ENCODE measurements around the gene IZUMO2.
"Not testable (repeated sequence)": the region's sequence is repeated elsewhere in the genome, so short reads cannot be mapped to it uniquely, and the experiment has no call there.

The IZUMO2 gene

DNA sequence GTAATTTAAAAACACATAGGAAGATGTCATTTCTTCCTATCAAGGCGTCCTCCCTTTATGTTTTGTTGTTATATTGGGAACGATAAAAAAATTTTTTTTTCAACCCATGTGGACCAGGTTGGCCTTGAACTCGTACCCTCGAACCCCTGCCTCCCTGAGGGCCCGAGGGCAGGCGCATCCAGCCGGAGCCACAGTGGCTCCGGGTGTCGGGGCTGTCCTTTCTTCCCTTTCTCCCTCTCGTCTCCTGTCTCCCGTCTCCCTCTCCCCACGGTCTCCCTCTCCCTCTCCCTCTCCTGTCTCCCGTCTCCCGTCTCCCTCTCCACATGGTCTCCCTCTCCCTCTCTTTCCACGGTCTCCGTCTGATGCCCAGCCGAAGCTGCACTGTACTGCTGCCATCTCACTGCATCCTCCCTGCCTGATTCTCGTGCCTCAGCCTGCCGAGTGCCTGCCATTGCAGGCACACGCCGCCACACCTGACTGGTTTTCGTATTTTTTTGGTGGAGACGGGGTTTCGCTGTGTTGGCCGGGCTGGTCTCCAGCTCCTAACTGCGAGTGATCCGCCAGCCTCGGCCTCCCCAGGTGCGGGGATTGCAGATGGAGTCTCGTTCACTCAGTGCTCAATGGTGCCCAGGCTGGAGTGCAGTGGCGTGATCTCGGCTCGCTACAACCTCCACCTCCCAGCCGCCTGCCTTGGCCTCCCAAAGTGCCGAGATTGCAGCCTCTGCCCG, 22.8 kb downstream of the IZUMO2 start:
- not testable (repeated sequence) for H3K4me3 ChIP-seq (ENCODE audit: low read depth, low read length)

DNA sequence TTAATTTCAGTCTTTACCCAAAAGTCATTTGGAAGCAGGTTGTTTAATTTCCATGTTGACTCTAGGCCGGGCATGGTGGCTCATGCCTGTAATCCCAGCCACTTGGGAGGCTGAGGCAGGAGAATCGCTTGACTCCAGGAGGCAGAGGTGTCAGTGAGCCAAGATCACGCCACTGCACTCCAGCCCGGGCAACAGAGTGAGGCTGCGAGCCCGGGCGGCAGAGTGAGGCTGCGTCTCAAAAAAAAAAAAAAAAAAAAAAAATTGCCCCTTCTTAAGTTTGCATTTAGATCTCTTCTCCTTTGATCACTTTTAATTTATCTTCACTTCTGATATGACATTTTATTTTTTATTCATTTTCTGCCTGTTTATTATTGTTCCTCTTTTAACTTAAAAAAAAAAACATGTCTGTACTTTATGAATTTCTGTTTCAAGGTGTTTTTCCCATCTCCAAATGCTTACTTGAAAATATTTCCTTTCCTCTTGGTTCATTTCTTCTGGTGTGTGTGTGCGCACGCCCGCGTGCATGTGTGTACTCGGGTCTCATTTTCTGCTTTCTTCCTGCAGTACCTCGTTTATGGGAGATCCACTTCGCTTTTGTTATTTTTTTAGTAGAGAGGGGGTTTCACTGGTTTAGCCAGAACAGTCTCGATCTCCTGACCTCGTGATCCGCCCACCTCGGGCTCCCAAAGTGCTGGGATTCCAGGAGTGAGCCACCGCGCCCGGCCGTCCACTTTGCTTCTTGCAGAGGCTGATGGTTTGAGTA, 26.3 kb downstream of the IZUMO2 start:
- H3K4me3 ChIP-seq (ENCODE audit: low read depth, low read length): not testable (repeated sequence)

DNA sequence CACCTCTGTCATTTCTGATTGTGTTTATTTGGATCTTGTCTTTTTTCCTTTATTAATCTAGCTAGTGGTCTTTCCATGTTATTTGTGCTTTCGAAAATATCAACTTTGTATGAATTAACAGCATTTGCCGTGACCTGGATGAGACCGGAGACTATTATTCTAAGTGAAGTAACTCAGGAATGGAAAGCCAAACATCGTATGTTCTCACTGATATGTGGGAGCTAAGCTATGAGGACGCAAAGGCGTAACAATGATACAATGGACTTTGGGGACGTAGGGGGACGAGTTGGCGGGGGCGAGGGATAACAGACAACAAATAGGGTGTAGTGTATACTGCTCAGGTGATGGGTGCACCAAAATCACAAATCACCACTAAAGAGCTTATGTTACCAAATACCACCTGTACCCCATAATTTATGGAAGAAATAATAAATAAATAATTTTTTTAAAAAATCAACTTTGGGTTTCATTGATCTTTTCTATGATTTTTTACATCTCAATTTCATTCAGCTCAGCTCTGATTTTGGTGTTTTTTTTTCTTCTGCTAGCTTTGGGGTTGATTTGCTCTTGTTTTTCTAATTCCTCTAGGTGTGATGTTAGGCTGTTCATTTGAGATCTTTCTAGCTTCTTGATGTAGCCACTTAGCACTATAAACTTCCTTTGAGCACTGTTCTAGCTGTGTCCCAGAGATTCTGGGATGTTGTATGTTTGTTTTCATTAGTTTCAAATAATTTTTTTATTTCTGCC, 27.1 kb downstream of the IZUMO2 start:
- H3K4me3 ChIP-seq (ENCODE audit: low read depth, low read length): not testable (repeated sequence)

DNA sequence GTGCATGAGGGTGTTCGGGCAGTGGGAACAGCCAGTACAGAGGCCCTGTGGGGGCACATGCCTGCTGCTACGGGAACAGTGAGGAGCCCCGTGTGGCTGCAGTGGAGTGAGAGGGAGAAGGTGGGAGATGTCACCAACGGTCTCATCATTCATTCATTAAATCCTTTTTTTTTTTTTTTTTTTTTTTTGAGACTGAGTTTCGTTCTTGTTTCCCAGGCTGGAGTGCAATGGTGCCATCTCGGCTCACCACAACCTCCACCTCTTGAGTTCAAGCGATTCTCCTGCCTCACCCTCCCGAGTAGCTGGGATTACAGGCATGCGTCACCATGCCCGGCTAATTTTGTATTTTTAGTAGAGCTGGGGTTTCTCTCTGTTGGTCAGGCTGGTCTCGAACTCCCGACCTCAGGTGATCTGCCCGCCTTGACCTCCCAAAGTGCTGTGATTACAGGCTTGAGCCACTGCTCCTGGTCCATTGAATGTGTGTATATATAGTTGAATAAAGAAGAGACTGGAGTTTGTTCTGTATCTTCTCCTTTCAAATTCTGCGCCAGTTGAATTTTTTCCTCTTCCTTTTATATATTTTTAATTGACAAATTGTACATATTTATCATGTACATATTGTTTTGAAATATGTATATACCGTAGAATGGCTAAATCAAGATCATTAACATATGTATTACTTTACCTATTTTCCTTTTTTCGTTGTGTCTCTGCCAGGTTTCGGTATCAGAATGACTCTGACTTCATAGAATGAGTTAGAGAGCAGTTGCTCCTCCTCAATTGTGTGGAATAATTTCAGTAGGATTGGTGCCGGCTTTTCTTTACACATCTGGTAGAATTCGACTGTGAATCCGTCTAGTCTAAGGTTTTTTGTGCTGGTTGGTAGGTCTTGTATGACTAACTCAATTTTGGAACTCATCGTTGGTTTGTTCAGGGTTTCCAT, 28.0 kb downstream of the IZUMO2 start:
- H3K4me3 ChIP-seq (ENCODE audit: low read depth, low read length): not testable (repeated sequence)

DNA sequence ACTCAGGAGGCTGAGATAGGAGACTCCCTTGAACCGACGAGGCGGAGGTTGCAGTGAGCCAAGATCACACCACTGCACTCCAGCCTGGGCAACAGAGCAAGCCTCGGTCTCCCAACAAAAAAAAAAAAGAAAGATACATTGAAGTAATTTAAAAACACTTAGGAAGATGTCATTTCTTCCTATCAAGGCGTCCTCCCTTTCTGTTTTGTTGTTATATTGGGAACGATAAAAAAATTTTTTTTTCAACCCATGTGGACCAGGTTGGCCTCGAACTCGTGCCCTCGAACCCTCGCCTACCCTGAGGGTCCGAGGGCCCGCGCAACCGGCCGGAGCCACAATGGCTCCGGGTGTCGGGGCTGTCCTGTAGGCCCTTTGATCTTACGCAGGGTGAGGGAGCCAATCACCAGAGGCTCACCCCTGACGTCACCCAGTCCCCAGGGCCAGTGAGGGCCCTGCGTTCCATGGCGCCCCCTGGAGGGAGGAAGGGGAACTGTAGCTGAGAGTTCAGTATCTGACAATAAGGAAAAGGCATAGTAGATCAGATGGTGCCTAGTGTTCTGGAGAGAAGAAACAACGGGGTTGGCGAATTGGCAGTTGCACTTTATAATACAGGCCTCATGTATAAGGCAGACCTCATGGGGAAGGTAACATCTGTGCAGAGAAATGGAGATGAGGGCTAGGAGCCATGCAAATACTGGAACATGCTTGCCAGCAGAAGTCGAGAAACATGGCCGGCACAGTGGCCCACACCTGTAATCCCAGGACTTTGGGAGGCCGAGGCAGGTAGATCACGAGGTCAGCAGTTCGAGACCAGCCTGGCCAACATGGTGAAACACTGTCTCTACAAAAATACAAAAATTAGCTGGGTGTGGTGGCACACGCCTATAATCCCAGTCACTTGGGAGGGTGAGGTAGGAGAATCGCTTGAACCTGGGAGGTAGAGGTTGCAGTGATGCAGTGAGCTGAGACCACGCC, 29.3 kb downstream of the IZUMO2 start:
- H3K4me3 ChIP-seq (ENCODE audit: low read depth, low read length): not testable (repeated sequence)

DNA sequence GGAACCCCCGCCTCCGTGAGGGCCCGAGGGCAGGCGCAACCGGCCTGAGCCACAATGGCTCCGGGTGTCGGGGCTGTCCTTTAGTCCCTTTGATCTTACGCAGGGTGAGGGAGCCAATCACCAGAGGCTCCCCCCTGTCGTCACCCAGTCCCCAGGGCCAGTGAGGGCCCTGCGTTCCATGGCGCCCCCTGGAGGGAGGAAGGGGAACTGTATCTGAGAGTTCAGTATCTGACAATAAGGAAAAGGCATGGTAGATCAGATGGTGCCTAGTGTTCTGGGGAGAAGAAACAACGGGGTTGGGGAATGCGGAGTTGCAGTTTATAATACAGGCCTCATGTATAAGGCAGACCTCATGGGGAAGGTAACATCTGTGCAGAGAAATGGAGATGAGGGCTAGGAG, 59.1 kb downstream of the IZUMO2 start:
- not testable (repeated sequence) for H3K4me3 ChIP-seq (ENCODE audit: low read depth, low read length)

DNA sequence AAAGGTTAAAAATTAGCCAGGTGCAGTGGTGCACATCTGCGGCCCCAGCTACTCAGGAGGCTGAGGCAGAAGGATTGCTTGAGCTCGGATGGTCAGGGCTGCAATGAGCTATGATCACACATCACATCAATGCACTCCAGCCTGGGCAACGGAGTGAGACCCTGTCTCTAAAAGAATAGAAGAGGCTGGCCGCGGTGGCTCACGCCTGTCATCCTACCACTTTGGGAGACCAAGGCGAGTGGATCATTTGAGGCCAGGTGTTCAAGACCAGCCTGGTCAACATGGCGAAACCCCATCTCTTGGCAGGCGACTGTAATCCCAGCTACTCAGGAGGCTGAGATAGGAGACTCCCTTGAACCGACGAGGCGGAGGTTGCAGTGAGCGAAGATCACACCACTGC, 59.7 kb downstream of the IZUMO2 start:
- not testable (repeated sequence) for H3K4me3 ChIP-seq (ENCODE audit: low read depth, low read length)
